Stimulated activated naive CD8-positive, alpha-beta T cell treated with anti-CD3 and anti-CD28 coated beads, Interleukin-15, Interleukin-2, amounts not matched to agents 100 U/mL and 50 U/mL, for 24 hours (primary cell): ENCODE results near the gene OPA3.
"Not testable (repeated sequence)": the region's sequence is repeated elsewhere in the genome, so short reads cannot be mapped to it uniquely, and the experiment has no call there.

Experiments
- ATAC-seq: fragments of 150-1000 bp; cut with Tn5 transposase; one replicate; pipeline ENCODE4 v1.10.0; 2021
- DNase-seq: peaks from one replicate; pipeline ENCODE4 v3.0.0; 2021

The OPA3 gene

DNA sequence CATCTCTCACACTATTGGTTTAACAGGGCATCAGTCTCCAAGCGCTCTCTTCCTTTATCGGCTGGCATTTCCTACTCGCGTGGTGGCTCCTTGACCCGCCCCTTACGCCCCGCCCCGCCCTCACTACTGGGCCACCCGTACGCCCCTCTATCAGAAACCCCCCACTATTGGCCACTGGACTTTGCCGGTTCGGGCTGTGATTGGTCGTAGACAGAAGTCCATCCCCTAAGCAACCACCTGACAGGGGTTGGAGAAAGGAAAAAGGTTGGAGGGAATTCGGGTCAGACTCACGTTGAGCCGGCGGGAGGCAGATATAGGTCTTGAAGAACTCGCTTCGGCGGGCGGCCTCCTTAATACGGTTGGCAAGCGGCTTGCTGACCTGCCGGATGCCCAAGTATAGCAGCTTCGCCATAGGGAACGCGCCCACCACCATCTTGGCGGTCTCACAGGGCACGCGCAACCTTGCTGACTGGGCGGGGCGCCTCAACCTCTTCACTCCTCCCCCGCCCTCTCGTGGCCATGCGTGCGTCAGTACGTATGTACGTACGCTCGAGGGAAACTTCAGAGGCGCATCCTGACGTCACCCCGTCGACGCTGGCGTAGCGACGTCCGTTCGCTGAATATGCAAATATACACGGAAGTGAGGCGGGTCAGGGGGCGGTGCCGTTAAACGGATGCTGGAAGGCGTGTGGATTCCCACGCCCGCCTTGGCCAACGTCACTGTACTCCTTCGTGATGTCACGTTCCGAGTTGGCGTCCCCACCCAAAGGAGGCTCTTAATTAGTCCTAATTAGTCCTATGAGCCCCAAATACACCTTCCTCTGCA lies at the start of gene OPA3:
Gene OPA3, minus strand, starts transcription at position 471 of the 826 bp plus-strand sequence. Its CDS starts 38 bp downstream, at position 433.
- peak; percentile 99 for DNase-seq
- ATAC-seq, result peak; percentile 93

DNA sequence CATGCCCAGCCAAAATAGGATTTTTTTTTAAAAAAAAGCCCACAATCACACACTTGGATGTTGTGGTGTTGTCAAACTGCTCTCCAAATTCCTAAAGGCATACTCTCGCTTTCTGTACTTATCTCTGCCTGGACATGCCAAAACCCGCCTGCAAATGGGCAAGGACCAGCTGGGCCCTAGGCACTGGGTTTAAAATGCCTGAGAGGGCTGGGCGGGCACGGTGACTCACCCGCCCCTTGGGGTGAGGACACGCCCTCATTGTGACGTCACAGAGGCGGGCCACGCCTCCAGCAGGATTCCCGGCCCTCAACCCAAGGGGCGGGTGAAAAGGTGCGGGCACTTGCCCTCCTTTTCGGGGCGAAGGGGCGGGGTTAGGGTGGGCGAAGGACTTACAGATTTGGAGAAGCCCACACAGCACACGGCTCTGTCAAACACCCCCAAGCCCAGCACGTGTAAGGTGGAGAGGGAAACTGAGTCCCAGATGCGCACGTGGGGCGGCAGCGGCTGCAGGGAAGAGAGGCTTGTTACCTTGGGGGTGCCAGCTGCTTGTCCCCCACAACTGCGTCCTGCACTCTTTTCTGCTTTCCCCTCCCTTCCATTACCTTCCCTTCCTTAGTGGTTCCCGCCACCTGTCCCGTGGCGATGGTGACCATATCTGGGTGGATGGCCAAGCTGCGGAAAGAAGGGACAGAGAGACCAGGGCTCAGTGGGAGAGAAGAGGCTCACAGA lies 48.0 kb upstream of the OPA3 start:
- ATAC-seq (no peak), DNase-seq (peak; percentile 73)

DNA sequence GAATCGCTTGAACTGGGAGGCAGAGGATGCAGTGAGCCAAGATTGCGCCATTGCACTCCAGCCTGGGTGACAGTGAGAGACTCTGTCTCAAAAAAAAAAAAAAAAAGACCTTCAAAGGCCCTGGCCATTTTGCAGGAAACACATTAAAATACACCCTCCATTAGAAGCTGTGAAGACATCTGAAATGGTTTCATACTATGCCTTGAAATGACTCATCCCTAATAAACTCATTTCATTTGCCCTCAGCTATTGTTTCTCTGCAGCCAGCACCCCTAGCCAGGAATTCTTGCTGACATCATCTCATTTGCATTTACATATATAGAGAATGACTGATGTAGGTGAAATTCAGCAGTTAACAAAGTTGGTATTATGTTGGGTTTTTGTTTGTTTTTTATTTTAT lies 45.9 kb upstream of the OPA3 start:
- no peak for DNase-seq
- ATAC-seq, result peak; percentile 80

- no peak for DNase-seq
- ATAC-seq, result no peak
Observed at GRCh38 chr19:45629704-45630103, 45.1 kb upstream of the OPA3 start.

GRCh38 chr19:45628219-45628618 lies 43.6 kb upstream of the OPA3 start:
- not testable (repeated sequence) for ATAC-seq, DNase-seq

- no peak for ATAC-seq
- DNase-seq, result no peak
Observed at GRCh38 chr19:45623984-45624383, 39.4 kb upstream of the OPA3 start.

- ATAC-seq (no peak), DNase-seq (no peak)
Observed at GRCh38 chr19:45621976-45622503, 37.4 kb upstream of the OPA3 start.

DNA sequence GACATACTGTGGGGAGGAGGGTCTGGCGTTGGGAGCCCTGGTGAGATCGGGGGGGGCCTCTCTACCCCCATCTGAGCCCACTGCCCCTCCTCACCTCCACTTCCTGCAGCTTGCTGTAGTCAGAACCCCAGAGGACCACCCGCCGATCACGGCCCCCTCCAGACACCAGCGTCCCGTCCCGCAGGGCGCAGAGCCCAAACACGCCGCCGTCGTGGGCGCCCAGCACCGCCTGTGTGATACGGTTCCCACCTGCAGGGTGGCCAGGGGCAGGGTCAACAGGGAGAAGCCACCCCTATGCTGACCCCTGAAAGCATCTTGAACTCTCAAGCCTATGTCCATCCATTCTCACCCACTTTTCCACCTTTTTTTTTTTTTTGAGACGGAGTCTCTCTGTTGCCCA lies 36.8 kb upstream of the OPA3 start:
- ATAC-seq (no peak), DNase-seq (no peak)

GRCh38 chr19:45616704-45617017 lies 32.1 kb upstream of the OPA3 start:
- ATAC-seq (no peak), DNase-seq (no peak)

GRCh38 chr19:45615795-45616703 lies 31.4 kb upstream of the OPA3 start:
- DNase-seq, result peak; percentile 87
- peak; percentile 74 for ATAC-seq

- not testable (repeated sequence) for DNase-seq, ATAC-seq
Observed at GRCh38 chr19:45615056-45615455, 30.5 kb upstream of the OPA3 start.

DNA sequence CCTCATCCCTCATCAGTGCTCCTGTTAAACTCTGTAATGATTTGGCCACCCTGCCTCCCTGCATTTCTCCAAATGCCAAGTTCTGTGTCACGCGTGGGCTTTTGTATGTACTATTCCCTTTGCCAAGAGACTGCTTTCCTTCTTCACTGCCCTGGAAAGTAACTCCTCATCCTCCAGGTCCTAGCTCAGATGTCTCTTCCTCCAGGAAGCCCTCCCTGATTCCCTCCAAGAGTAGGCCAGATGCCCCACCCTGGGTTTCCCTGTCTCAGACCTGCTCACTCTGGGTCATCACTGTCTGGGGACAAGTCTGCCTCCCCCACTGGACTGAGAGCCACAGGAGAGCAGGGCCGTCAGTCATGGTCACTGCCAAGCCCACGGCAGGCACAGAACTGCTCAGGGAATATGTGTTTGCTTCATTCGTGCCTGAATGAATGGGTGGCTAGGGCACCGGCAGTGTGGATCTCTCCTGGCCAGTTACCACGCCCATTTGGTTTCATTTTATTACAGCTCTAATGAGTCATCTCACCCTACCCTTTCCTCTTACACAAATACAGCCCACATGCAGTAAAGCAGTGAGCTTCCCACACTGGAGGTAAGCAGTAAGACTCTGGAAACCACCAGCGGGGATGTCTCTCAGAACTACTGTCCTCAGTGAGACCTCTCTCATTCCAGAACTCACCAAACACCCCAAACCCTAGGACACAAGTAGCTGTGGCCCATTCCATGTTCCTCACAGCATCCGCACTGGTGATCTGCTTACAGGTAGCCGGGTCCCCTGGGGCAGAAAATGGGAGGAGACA lies 29.5 kb upstream of the OPA3 start:
- ATAC-seq (peak; percentile 91), DNase-seq (peak; percentile 45)

DNA sequence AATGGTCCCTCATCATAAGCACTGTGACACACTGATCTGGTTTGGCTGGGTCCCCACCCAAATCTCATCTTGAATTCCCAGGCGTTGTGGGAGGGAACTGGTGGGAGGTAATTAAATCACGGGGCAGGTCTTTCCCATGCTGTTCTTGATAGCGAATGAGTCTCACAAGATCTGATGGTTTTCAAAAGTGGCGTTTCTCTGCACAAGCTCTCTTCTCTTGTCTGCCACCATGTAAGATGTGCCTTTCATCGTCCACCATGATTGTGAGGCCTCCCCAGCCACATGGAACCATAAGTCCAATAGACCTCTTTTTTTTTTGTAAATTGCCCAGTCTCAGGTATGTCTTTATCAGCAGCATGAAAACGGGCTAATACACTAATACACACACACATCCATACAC lies 24.3 kb upstream of the OPA3 start:
- no peak for ATAC-seq
- DNase-seq, result no peak

- DNase-seq, result peak; percentile 69
- peak; percentile 57 for ATAC-seq
Observed at GRCh38 chr19:45607071-45608029, 22.7 kb upstream of the OPA3 start.

DNA sequence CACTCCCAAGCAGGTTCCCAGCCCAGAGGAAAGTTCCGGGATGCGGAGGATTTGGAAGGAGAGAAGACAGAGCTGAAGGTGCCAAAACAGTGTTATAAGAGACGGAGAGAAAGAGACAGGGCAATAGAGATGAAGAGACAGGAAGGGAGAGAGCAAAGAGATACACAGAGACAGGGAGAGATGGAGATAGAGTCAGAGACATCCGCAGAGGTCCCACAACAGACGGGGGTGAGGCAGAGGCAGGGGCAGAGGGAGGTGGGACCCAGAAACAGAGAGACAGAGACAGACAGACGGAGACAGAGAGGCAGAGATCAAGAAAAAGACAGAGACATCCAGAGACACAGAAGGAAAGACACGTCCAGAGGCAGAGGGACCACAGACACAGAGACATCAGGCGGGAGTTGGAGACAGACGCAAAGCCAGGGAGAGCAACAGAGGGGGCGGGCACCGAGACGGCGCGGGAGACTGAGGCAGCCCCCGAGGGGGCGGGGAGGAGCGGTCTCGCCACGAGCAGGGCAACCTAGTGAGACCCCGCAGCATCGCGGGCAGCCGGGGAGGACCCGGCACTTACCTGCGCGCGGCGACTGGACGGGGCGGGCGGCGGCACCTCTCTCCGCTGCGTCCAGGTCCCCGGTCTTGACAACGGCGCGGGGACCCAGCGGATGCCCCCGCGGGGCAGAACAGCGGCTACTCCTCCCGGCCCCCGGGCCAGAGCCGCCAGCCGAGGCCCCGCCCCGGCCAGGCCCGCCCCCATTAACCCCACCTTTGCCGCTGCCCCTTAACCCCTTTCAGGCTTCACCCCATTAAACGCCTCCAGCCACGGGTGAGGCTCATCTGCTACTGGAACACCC lies 17.1 kb upstream of the OPA3 start, which contains the start of gene GPR4:
Gene GPR4, minus strand, starts transcription at position 689 of the 851 bp plus-strand sequence. CDS start 10,346 bp downstream, outside the sequence.
- no peak for DNase-seq
- peak; percentile 14 for ATAC-seq

DNA sequence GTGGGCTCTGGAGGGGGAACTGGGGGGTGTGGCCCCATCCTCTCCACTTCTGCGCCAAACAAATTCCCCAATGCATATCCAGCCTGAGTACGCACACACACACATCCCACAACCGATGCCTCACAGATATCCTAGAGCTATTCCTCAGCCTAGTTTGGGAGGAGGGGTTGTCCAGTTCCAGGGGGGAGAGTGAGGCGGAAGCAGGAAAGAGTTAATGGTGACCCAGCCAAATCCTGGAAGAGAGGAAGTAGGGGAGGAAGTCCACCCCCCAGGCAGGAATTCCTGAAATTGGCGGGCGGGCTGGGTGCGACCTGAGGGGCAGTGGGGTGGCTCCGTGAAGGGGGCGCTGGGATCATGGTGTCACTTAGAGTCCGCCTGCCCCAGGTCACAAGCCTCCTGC lies 16.5 kb upstream of the OPA3 start:
- DNase-seq (no peak), ATAC-seq (no peak)

GRCh38 chr19:45600340-45600885 lies 15.8 kb upstream of the OPA3 start:
- ATAC-seq (no peak), DNase-seq (no peak)

DNA sequence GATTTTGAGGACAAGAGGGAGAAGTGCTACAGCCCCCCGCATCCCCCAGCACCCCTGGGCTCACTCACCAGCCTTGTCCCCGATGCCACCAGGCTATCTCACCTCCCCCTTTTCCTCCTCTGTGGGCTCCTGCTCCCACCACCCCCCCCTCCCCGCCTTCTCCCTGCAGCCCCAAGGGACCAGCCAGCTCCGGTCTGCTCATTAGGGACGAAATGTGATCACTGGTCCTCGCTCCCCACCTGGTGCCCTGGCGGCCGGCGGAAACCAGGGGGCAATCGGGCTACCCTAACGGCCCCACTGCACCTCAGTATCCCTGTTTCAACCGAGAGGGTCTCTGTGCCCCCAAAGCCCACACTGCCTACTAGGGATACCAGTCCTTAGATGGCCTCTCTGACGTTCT lies 14.7 kb upstream of the OPA3 start:
- no peak for DNase-seq
- no peak for ATAC-seq
